ENCODE data around the gene UBE2QL1. TPM values are rescaled to one million over a fixed set of nuclear protein-coding genes. Genes with fewer than 3 reads are reported as not detected.

Gene UBE2QL1
- total and polyA plus RNA-seq, 2 of the 8 experiments (the other 6 are each of a cell fraction or from before 2014, with no cell fraction given), result 0.43 to 0.65 TPM

GRCh38 chr5:6490693-6491092, 42.0 kb downstream of the UBE2QL1 start:
- Histone ChIP-seq H2BK15ac (ENCODE audit: low read length) (no peak overlapping the region), H3K4me1 (replicated peaks in 1 of 4; ENCODE audit: control insufficient read depth in 3 of 4, insufficient read depth in 4 of 4, low read length in 3 of 4) (peaks cover 8 to 13% (median 11%) of the 10 kb centered on the region in 4 experiments), H3K23me2 (ENCODE audit: low read depth, low read length) (no peaks in the 10 kb centered on the region; the same call in 1 of the 2 replicates), H3K14ac (ENCODE audit: insufficient read length) (no peak overlapping the region), H3K9ac (replicated peaks in 1 of 4; ENCODE audit: extremely low read depth in 1 of 4, low read depth in 3 of 4, low read length in 3 of 4) (no peak overlapping the region), H2AFZ (ENCODE audit: low read length) (no peak overlapping the region), H3K23ac (ENCODE audit: insufficient read length) (no peak overlapping the region), H2BK120ac (replicated peaks; ENCODE audit: low read depth, low read length) (no peak overlapping the region), H3K56ac (replicated peaks; ENCODE audit: insufficient read length, low read depth, low read length) (no peak overlapping the region), H2BK12ac (ENCODE audit: low read depth, low read length) (no peak overlapping the region), H4K5ac (ENCODE audit: insufficient read length, low read depth, low read length) (no peak overlapping the region), H4K20me1 (replicated peaks in 1 of 2; ENCODE audit: control insufficient read depth in 1 of 2, insufficient read depth in 2 of 2, low read length in 2 of 2) (peaks cover 0 to 1% of the 10 kb centered on the region in 2 experiments), H3K4me2 (ENCODE audit: insufficient read depth in 1 of 2, low read depth in 2 of 2, low read length in 2 of 2) (no peak overlapping the region), H3K27me3 (replicated peaks in 1 of 4; ENCODE audit: control insufficient read depth in 3 of 4, extremely low read depth in 1 of 4, insufficient read depth in 3 of 4, low read length in 3 of 4) (peaks cover 1 to 10% (median 8%) of the 10 kb centered on the region in 4 experiments; a peak in 5 of 7 replicates), H2BK5ac (ENCODE audit: low read depth, low read length) (no peak overlapping the region), H3K4me3 (ENCODE audit: extremely low read depth in 1 of 4, insufficient read depth in 2 of 4, low read depth in 3 of 4, low read length in 4 of 4) (no peak overlapping the region), H3K4ac (replicated peaks; ENCODE audit: insufficient read length, low read depth, low read length) (no peak overlapping the region), H3K79me2 (ENCODE audit: control insufficient read depth in 1 of 2, insufficient read depth in 2 of 2, low read length in 2 of 2) (no peaks in the 10 kb centered on the region), H2AK5ac (ENCODE audit: low read depth, low read length) (no peak overlapping the region), H2BK20ac (ENCODE audit: low read length) (no peak overlapping the region), H3K79me1 (ENCODE audit: low read depth, low read length) (no peaks in the 10 kb centered on the region), H3K18ac (ENCODE audit: extremely low read depth, low read length) (no peak overlapping the region), H4K91ac (replicated peaks; ENCODE audit: insufficient read length, low read length) (no peak overlapping the region), H3K9me3 (ENCODE audit: insufficient read depth in 2 of 2, low read depth in 1 of 2, low read length in 1 of 2) (no peaks in the 10 kb centered on the region), H3K36me3 (ENCODE audit: control insufficient read depth in 2 of 4, insufficient read depth in 4 of 4, low read length in 3 of 4) (no peaks in the 10 kb centered on the region), H3K27ac (ENCODE audit: low read depth, low read length) (no peak overlapping the region), H4K8ac (ENCODE audit: extremely low read depth, insufficient read depth, low read length) (no peak overlapping the region)
- POLR2A ChIA-PET (ENCODE audit: partially characterized antibody), result no interaction called here
- CTCF ChIA-PET (ENCODE audit: partially characterized antibody), result interaction anchor here (0.6 kb wide), 1 partner anchor 33 kb away, joined by 3 read pairs; no protein-coding TSS in a partner anchor
- DNase-seq (ENCODE audit: low read depth in 1 of 2, low spot score in 2 of 2), result no peak
- FAIRE-seq, result no peak
- TF ChIP-seq TBP (IDR thresholded peaks at IDR 0.05; ENCODE audit: low read depth, low read length) (no peak), CREB1 (IDR thresholded peaks at IDR 0.05) (no peak), ATF2 (IDR thresholded peaks at IDR 0.05; ENCODE audit: low read length) (no peak), CBX5 (IDR thresholded peaks at IDR 0.05; ENCODE audit: low read depth, low read length) (no peak)
- 86% methylated on average over 3 of the region's 3 CpGs; no CpG with 5 or more reads in 1 of the 2 experiments for WGBS, 2 experiments (ENCODE audit: extremely low coverage in 1 of 2, insufficient coverage in 1 of 2, insufficient read length in 1 of 2, insufficient replicate concordance in 2 of 2, low coverage in 1 of 2, low lambda C conversion rate in 2 of 2, missing lambda C conversion rate in 1 of 2)

Data from H1 (cell line).